Sciatic nerve (tissue), 2 donors: ENCODE data around the gene TMEM238L. TPM values are rescaled to one million over a fixed set of nuclear protein-coding genes. Genes with fewer than 3 reads are reported as not detected.

Experiments used
- ATAC-seq: fragments of 200-7000 bp; cut with Tn5 transposase; one replicate; pipeline ENCODE4 v1.9.1; 2020; ENCODE audit warnings: mild to moderate bottlenecking, moderate library complexity
- DNase-seq: peaks from one replicate; pipeline ENCODE4 v3.0.0-alpha.2; 2020; ENCODE audit warnings: low spot score
- intact Hi-C: fragments of 100-400 bp; cut with DNase I; formaldehyde crosslinking; loops from one replicate; pipeline ENCODE4 v1.14.2; 2022
- total RNA-seq: library from RNA; stranded (reverse); fragmentation: NEBNext Ultra II Directional; extraction: Animal tissue kit (Norgen Biotek cat#: 25700); gene quantifications from one replicate; pipeline ENCODE4 v1.2.1, GENCODE V29; 2021
- donor health status: DM: no; HTN: no; CAD: no.
- donor health status: DM: no; HTN: no; CAD: no.

The TMEM238L gene
- total RNA-seq, 1 donor from 2014 or later = not detected

DNA sequence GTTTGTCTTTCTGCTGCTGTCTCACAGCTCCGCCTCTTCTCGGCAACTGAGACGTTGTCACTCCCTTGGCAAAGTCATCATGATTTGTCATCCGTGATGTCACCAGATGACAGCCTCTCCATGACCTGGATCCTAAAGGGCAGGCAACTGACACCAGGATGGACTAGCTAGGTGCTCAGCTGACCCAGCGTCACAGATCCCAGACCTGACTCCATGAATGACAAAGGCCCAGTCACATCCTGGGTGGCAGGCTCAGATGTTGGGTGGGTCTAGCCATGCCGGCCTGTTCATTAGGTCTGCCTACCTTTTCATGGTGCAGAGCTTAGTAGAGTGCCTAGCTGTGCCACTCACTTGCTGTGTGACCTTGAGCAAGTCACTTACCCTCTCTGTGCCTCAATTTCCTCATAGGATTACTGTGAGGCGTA is 3.8 kb upstream of the TMEM238L start:
- ATAC-seq = no peak
- no peak for DNase-seq
- intact Hi-C loops = no loop called here

DNA sequence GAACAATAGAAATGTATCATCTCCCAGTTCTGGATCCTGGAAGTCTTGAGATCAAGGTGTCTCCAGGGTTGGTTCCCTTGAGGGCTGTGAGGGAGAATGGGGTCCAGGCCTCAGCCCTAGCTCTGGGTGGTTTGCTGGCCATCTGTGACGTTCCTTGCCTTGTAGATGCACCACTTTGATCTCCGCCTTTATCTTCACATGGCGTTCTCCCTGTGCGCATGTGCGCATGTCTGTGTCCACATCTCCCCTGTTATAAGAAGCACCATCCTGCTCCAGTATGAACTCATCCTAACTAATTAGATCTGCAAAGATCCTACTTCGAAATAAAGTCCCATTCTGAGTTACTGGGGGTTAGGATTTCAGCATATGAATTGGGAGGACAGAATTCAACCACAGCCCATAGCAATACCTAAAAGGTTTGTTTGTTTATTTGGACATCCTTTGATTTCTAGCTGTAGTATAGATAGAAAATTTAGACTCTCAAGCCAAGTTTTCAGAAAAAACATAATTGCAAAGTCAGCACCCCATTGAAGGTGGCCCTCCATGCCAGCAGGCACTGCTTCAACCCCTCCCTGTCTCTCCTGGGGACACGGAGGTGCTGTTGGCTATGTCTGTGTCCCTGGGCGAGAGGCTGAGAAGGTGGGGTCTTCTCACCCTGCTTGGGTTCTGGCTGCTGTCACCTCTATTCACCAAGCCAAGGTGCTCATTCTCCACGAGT is 2.8 kb upstream of the TMEM238L start:
- DNase-seq (no peak), ATAC-seq (no peak)
- intact Hi-C loops = no loop called here

DNA sequence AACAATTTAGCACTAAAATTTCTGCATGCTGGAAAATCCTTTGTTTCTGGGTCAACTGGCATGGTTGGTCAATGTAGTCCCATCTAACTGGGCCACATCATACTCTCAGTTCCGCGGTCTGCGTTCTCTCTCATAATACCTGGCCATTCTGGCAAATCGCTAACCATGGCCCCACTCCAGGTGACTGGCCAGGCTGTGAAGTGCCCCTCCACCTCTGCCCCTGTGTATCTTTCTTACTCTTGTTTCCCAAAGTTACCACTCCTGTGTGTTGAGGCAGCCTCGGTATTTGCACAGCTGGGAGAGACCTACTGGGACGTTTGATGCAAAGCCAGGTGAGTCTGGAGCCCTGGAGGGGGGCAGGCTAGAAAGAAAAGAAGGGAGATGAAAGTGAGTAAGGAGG is 2.0 kb upstream of the TMEM238L start:
- DNase-seq (no peak), ATAC-seq (no peak)
- intact Hi-C loops = no loop called here

DNA sequence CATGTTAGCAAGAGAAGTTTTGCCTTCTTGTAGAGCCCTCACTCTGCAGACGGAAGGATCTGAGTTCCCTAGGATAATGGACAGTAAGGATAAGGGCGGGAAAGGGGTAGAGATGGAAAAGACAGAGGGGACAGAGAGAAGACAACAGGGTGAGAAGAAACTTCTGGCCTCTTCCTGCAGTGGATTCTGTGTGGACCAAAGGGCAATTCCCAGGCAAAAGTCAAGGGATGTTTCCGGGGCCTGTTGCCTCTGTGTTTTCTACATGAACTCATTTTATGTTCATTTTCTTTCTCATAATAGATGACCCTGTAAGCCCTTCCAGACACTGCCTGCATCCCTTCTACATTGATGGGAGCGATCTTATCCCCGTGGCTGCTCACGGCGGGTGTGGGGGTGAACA is 647 bp upstream of the TMEM238L start:
- intact Hi-C loops = no loop called here

DNA sequence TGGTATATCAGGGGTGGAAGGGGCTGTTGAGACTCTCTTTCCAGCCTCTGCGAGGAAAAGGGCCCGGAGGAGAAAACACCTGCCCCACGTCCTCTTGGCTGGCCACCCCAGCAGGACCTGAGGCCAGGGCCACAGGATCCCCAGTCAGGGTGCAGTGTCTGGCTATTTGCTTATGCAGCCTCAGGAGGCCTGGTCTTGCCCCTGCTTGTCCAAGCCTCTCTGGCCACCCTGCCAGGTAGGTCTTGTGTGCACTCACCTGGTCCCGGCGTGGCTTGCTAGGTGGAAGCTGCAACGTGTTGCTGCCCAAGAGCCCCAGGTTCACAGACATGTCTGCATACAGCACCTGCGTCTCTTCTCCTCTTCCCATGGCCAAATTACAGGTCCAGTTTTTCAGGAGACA is 549 bp downstream of the TMEM238L start:
- no peak for ATAC-seq
- DNase-seq = no peak
- intact Hi-C loops = no loop called here

More for the DNA sequence above, 647 bp upstream of the TMEM238L start:
- ATAC-seq (no peak), DNase-seq (no peak)

DNA sequence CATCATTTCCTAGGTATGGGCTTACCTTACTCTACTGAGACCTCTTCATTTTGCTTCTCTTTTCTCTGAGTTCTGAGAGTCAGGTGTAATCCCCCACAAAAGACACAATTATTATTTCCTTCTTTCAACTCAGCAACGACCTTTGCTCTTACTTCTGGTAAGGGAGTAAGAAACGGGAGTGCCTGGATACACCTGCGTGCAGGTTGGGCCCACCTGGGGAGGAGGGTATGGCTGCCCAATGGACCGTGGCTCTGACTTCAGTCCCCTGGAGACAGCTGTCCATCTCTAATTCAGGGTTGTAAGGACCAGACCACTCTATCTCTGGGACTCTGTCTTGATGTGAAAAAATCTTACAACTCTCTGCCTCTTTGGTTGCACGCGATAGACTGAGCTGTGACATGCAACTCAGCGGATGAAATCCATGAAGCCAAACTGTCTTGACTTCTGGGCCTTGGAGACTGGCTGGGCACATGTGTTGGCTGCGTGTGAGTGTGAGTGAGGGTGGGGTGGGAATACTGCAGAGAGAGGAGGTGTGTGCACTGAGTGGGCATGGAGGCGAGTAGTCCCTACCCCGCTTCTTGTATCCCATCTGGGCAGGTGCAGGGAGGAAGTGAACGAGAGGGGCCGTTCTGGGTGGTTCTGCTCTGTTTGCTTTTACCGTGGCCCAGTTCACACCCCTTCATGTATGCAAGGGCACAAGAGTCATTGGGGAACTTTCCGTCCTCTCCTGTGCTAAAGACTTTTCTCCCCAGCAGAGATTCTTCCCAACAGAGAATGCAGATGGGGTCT is 1.2 kb downstream of the TMEM238L start:
- no peak for DNase-seq
- ATAC-seq = no peak
- intact Hi-C loops = no loop called here

DNA sequence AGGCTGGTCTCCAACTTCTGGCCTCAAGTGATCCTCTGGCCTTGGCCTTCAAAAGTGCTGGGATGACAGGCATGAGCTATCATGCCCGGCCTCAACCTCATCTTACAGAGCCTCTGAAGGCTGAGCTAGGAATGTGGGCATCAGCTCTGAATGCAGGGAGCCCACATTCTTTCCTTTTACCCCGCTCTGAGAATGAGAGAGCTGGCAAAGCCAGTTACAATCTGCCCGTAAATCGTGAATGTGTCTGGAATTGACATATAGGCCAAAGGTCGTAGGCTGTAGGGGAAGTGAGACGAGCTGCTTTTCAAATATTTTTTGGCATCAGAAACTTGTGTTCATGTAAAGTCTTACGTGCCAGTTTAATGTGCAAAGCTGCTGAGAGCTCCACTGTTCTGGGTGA is 4.5 kb downstream of the TMEM238L start:
- intact Hi-C loops = no loop called here
- DNase-seq (no peak), ATAC-seq (peak; percentile 42)

DNA sequence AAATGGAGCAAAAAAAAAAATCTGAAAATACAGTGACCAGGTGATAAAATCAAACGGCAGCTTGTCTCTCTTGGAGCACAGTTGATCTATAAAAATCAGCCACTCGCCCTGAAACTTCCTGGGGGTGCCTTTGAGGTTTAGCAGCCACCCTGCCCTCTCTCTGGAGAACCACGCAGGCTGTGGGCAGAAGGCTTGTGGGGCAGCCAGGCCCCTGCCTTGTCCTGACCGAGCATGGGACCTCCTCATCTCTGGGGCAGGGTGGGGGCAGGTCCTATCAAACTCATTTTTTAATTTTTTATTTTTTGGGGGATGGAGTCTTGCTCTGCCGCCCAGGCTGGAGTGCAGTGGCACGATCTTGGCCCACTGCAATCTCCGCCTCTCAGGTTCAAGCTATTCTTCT is 5.0 kb downstream of the TMEM238L start:
- DNase-seq (no peak), ATAC-seq (peak; percentile 24)
- intact Hi-C loops = no loop called here

DNA sequence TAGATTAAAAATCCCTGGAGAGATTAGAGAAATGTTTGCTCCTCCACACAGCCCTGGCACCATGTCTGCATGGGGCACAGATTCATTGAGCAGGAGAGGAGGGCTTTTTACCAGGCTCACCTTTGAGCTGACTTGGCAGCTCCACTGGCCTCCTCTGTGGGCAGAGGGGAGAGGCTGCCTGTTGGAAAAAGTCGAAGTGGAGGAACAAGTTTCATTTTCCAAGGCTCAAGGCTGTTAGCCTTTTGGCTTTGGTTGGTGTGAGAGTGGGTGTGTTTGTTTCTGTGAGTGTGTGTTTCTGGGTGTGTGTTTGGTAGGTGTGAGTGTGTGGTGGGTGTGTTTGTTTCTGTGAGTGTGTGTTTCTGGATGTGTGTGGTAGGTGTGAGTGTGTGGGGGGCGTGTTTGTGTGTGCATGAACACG is 5.6 kb downstream of the TMEM238L start:
- DNase-seq (no peak), ATAC-seq (peak; percentile 59)
- intact Hi-C loops = no loop called here

DNA sequence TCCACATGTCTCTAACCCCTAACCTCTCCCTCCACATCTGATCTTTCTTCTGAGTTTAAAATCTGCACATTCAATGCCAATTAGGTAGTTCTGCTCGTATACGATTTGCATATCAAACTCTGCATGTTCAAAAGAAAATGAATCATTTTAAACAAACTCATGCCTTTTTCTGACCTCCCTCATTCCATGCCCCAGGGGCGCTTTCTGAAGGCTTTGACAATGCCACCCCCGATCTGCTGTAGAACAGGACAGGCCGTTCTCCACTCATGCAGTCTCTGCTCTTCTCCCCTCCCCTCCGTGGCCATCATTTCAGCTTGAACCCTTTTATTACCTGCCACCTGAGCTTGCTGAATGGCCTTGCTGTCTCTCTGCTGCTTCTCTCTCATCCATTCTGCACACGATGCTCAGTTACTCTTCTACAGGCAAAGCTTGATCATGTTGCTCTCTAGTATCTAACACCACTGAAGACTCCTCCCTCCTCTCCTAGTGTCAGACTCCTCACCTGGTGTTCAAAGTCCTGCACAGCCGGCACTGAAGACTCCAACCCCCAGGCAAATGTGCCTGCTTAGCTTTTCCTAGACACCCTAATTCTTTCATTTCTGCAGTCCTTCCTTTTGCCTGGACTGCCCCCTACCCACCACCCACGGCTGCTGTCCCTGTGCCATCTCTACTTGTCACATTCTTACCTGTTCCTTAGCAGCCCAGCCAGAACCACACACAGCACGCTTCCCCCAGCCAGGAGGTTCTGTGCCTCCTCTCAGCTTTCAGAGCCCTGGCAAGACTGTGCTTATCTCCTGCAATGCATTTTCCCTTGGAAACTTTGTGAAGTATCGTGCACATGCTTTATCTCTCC is 6.2 kb downstream of the TMEM238L start:
- intact Hi-C loops = no loop called here
- ATAC-seq = peak; percentile 33
- DNase-seq = no peak

DNA sequence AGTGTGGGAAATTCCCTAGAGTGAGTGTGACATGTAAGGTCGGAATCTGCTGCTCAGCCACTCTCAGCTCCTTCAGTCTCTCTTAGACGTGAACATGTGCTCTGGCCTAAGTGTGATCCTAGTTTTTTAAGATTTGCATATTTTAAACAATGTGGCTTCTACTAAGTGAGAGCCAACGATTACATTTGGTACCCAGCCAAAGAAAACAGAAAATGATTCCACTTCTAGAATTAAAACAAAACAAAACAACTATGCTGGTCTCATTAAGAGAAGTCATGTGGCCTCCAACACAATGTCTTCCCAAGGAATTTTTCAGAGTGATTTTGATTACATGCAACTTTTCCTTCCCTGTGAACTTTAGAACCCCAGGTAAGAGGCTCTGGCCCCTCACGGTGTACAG is 10.1 kb downstream of the TMEM238L start:
- DNase-seq (no peak), ATAC-seq (no peak)
- intact Hi-C loops = no loop called here

DNA sequence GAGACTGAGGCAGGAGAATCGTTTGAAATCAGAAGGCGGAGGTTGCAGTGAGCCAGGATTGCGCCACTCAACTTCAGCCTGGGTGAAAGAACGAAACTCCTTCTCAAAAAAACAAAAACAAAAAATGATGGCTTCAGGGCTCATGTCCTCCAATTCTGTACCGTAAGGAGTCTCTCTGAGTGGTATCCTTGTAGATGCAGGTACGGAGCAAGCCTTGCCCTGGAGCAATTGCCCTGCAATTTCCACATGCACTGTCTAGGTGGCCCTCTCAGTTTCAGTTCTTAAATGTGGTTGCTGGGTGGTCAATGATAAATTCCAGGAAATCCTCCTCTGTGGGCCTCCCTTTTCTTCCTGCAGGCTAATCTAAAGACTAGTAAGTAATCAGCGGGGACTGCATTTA is 10.6 kb downstream of the TMEM238L start:
- intact Hi-C loops = no loop called here
- ATAC-seq (no peak), DNase-seq (no peak)

DNA sequence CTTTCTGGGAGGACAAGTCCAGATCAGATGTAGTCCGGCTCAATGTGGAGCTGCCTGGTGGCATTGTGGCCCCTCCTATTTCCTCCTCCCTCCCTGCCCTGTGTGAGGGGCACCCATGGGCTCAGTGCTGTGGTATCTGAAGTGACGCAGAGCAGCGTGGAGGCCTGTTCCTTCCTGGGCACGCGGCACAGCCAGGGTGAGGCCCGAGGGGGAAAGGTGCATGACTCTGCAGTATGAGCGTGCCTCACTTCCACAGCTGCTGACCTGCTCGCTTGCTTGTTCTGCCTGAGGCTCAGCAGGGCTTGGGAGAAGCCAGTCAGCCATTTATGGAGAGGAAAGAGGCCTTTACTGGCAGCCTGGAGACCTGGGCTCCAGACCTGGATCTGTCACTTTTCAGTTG is 11.7 kb downstream of the TMEM238L start:
- intact Hi-C loops = no loop called here
- ATAC-seq = peak; percentile 6
- DNase-seq = no peak

DNA sequence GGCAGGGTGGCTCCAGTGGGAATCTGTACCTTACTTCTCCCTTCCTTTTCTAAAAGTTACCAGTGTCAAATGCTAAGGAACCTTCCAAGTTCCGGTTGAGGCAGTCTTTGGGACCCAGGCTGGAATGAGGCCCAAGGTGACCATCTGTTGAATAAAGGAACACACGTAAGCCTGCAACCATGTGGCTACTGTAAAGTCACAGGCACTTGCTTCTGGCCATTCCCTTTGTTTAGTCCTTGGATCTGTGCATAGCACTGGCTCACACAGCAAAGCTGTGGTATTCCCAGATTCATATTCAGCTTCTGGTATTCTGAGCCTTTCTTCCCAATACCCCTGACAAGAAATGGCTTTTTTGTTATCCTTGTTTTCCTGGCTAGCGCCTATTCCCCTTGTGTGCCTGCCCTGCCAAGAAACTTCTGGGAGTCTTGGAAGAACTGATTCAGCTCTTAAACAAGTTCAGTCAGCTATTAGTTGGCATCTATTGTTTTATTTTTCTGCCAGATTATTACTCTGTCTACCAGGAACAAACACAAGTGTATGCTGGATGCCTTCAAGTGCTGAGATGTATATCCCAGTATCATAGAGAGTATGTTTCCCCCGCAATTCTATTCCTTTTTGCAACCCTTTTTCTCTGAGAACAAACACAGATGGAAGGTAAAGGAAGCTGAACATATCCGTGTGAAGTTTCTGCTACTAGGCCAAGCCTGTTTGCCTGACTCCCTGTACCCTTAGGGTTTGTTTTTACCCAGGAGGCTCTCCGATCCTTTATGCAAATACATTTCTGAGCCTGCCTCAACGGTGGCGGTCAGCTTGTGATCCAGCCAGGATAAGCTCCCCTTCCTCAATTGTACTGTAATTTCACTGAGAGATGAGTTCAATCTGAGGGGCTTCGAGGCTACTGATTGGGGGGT is 13.2 kb downstream of the TMEM238L start:
- ATAC-seq = peak; percentile 81
- intact Hi-C loops = no loop called here
- no peak for DNase-seq

DNA sequence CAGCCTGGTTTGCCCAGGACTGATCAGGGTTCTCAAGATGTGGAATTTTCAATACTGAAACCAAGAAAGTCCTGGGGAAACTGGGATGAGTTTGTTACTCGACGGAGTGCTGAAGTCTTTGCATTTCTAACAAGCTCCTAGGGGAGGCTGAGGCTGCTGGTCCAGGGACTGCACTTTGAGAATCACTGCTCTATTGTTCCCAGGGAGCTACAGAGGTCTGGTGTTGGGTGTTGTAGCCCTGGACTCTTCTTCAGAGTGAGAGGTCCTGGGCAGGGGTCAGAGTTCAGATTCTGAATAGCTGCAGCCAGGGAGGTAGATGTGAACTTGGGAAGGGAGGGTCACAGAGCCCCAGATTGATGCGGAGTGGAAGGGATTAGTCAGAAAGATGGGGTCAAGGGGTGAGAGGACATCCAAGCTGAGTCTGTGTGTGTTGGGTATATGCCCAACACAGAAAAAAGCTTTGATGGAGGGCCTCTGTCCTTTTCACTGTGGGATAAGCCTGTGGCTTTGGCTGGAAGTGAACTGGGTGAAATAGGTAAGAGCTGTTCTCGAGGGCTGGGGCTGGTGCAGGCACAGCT is 14.1 kb downstream of the TMEM238L start:
- ATAC-seq (peak; percentile 85), DNase-seq (no peak)
- intact Hi-C loops = no loop called here

DNA sequence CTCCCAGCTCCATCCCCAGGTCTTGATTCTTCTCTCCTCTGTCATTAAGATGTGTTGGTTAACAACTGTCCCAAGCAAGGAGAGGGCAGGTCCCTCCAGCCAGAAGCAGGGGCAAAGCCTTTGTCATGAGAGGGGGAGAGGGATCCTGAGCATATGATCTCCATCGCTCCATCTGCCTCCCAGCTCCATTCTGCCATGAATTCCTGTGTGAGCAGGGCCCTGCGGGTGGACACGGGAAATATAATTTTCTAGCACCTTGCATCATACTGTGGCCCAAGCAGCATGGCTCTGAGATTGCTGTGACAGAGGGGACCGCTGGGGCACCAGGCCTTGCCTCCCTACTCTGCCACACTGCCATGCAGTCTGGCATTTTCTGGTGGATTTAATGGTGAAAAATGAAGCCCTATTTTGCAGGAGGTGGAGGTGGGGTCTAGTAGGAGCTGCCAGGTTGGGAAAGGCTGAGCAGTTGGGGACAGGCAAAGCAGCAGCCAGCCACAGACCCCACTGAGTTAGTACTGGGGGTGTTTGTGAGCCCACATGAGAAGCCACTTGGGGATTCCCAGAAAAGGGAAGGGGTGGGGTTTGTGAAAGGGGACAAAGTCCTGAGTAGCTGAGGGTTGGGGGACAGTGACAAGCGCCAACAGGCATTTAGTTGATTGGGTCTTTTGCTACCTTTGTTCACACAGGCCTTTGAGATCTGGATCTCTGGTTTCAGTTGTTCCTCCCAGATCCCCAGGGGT is 16.4 kb downstream of the TMEM238L start:
- DNase-seq (no peak), ATAC-seq (no peak)
- intact Hi-C loops = no loop called here

DNA sequence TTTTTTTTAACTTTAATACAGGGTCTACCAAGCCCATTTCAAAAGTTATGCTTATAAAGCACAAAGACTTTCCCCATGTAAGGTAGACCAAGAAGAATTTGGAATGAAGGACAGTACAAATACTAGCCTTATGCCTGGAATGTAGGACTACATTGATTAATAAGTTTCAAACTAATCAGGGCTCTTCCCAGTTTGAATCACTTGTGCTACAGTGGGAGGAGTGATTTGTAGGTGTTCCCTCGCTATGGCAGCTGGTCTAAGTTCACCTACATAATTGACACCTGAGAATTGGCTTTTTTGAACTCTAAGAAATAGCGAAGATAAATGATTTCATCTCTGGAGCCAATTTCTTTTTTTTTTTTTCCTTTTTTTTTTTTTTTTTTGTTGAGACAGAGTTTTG is 18.6 kb downstream of the TMEM238L start:
- DNase-seq = no peak
- intact Hi-C loops = no loop called here
- ATAC-seq = no peak

DNA sequence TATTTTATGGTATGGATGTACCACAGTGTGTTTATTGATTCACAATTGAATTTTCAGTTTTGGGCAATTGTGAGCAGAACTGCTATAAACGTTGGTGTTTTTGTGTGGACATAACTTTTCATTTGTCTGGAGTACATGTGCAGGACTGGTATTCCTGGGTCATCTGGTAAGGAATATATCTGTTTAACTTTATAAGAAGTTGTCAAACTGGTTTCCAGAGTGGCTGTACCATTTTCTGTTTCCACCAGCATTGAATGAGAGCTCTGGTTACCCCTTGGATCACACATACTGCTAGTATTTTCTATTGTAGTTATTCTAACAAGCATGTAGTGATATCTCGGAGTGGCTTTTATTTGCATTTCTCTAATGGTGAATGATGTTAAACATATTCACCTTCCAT is 24.3 kb downstream of the TMEM238L start:
- no peak for DNase-seq
- ATAC-seq = no peak
- intact Hi-C loops = no loop called here
